HCT116 (cell line): ENCODE results near the gene SLFN12. TPM values are rescaled to one million over a fixed set of nuclear protein-coding genes. Genes with fewer than 3 reads are reported as not detected.

Experiments
- ATAC-seq: fragments of 200-7000 bp; cut with Tn5 transposase; 2 replicates; pipeline ENCODE4 v1.9.1; 2020; ENCODE audit warnings: mild to moderate bottlenecking, moderate library complexity
- BruUV-seq: library from RNA; stranded (reverse); fragments of 400-500 nt; replicated peaks from 2 replicates; lab custom pipeline; 2021; lab: Mats Ljungman, UMichigan
- CTCF ChIA-PET: fragments of 300-600 bp; sonication (Branson Sonifier 250); formaldehyde crosslinking; loops from one replicate; lab custom pipeline; 2021; ENCODE audit warnings: antibody characterized with exemption; lab: Charles Lee
- POLR2A ChIA-PET: fragments of 300-600, 350-600 bp; sonication (Branson Sonifier 250); formaldehyde crosslinking; loops from one replicate; lab custom pipeline; 2021; ENCODE audit warnings: antibody characterized with exemption; lab: Charles Lee
- RAD21 ChIA-PET, 2 experiments: fragments of 300-600 bp; sonication (Branson Sonifier 250); formaldehyde crosslinking; loops; one replicate each; lab custom pipeline; 2023; ENCODE audit warnings: low total read pairs in 2 of 2; ENCODE audit not compliant: uncharacterized antibody in 2 of 2, unreplicated experiment in 2 of 2, low non-redundant PET in 1 of 2; lab: Charles Lee
- DNase-seq: peaks from one replicate; pipeline ENCODE4 v3.0.0-alpha.2; 2010; ENCODE audit warnings: low read depth, low spot score
- H2AFZ ChIP-seq: fragments of 200-600 bp; shearing (Covaris generic), sonication (generic); 2 replicates; pipeline ENCODE4 v1.6.1; 2017; ENCODE audit warnings: low read depth, mixed run types, mixed read lengths, antibody characterized with exemption, low read length; ENCODE audit not compliant: poor library complexity, severe bottlenecking
- H3K27ac ChIP-seq: 2 replicates; pipeline ENCODE4 v1.5.1; 2012; ENCODE audit warnings: low read depth, low read length
- H3K27me3 ChIP-seq: fragments of 200-600 bp; sonication (generic); 2 replicates; pipeline ENCODE4 v1.6.1; 2016; ENCODE audit warnings: mixed run types, low read length, mixed read lengths; ENCODE audit not compliant: insufficient read depth
- H3K36me3 ChIP-seq, 2 experiments: fragments of 200-500 bp in 1 of 2; fragments of 200-600 bp in 1 of 2; sonication (Bioruptor generic) in 1 of 2; sonication (generic) in 1 of 2; 2 replicates each; pipeline versions ENCODE4 v1.5.1 to v1.6.1; 2014 to 2016; ENCODE audit warnings: low read length in 2 of 2, inconsistent platforms in 1 of 2, mixed read lengths in 1 of 2, mixed run types in 1 of 2; ENCODE audit not compliant: insufficient read depth in 2 of 2, control insufficient read depth in 1 of 2
- H3K4me1 ChIP-seq, 2 experiments: fragments of 200-600 bp in 1 of 2; sonication (generic) in 1 of 2; 2 replicates each; pipeline versions ENCODE4 v1.5.1 to v1.6.1; 2012 to 2017; ENCODE audit warnings: low read length in 2 of 2, inconsistent platforms in 1 of 2, mild to moderate bottlenecking in 1 of 2, mixed read lengths in 1 of 2, mixed run types in 1 of 2, moderate library complexity in 1 of 2; ENCODE audit not compliant: insufficient read depth in 2 of 2, control insufficient read depth in 1 of 2
- H3K4me2 ChIP-seq: fragments of 200-600 bp; sonication (generic); 2 replicates; pipeline ENCODE4 v1.6.1; 2017; ENCODE audit warnings: mixed run types, low read length, mixed read lengths
- H3K4me3 ChIP-seq, 2 experiments: fragments of 200-600 bp in 1 of 2; sonication (generic) in 1 of 2; replicated peaks in 1 of 2; 2 replicates each; pipeline ENCODE4 v1.5.1; 2011 to 2016; ENCODE audit warnings: low read length in 2 of 2, control low read depth in 1 of 2, low read depth in 1 of 2, mild to moderate bottlenecking in 1 of 2, mixed read lengths in 1 of 2, mixed run types in 1 of 2
- H3K79me2 ChIP-seq: fragments of 200-600 bp; sonication (generic); 2 replicates; pipeline ENCODE4 v1.6.1; 2017; ENCODE audit warnings: mild to moderate bottlenecking, mixed run types, low read length, moderate library complexity, mixed read lengths; ENCODE audit not compliant: insufficient read depth
- H3K9ac ChIP-seq: fragments of 200-600 bp; sonication (generic); 2 replicates; pipeline ENCODE4 v1.6.1; 2016; ENCODE audit warnings: low read length, mixed read lengths
- H3K9me2 ChIP-seq: fragments of 200-600 bp; sonication (generic), shearing (Covaris generic); 2 replicates; pipeline ENCODE4 v1.6.1; 2017; ENCODE audit warnings: mixed run types, mild to moderate bottlenecking, moderate library complexity; ENCODE audit not compliant: insufficient read depth
- H3K9me3 ChIP-seq, 2 experiments: fragments of 200-500 bp in 1 of 2; fragments of 200-600 bp in 1 of 2; sonication (Bioruptor generic) in 1 of 2; sonication (generic) in 1 of 2; 2 replicates each; pipeline ENCODE4 v1.6.1; 2014 to 2017; ENCODE audit warnings: low read length in 2 of 2, mixed read lengths in 2 of 2, inconsistent platforms in 1 of 2, low read depth in 1 of 2, mild to moderate bottlenecking in 1 of 2, mixed run types in 1 of 2, moderate library complexity in 1 of 2; ENCODE audit not compliant: control insufficient read depth in 1 of 2, insufficient read depth in 1 of 2
- H4K20me1 ChIP-seq: fragments of 200-600 bp; sonication (generic), shearing (Covaris generic); 2 replicates; pipeline ENCODE4 v1.6.1; 2017; ENCODE audit warnings: mixed run types, mild to moderate bottlenecking, moderate library complexity; ENCODE audit not compliant: insufficient read depth
- ATF3 ChIP-seq: IDR thresholded peaks from 2 replicates; pipeline ENCODE4 v1.6.1; 2012
- CBX3 ChIP-seq: IDR thresholded peaks from 2 replicates; pipeline ENCODE4 v1.6.1; 2012; ENCODE audit warnings: low read depth
- EGR1 ChIP-seq: IDR thresholded peaks from 2 replicates; pipeline ENCODE4 v1.6.1; 2012; ENCODE audit warnings: low read depth
- ELF1 ChIP-seq: IDR thresholded peaks from 2 replicates; pipeline ENCODE4 v1.6.1; 2012; ENCODE audit warnings: low read depth, borderline replicate concordance
- EZH2 ChIP-seq: fragments of 200-600 bp; sonication (generic); IDR thresholded peaks from 2 replicates; pipeline ENCODE4 v1.6.1; 2017; ENCODE audit warnings: antibody characterized with exemption, mixed run types
- EZH2phosphoT487 ChIP-seq: fragments of 200-600 bp; IDR thresholded peaks from 2 replicates; pipeline ENCODE4 v1.6.1; 2018; ENCODE audit warnings: antibody characterized with exemption, borderline replicate concordance
- FOSL1 ChIP-seq: IDR thresholded peaks from 2 replicates; pipeline ENCODE4 v1.6.1; 2012; ENCODE audit warnings: low read depth
- JUND ChIP-seq: IDR thresholded peaks from 2 replicates; pipeline ENCODE4 v1.6.1; 2012
- POLR2A ChIP-seq: IDR thresholded peaks from 2 replicates; pipeline ENCODE4 v1.7.0; 2011; ENCODE audit warnings: borderline replicate concordance; ENCODE audit not compliant: insufficient read depth, insufficient read length; ENCODE audit errors: extremely low read depth
- POLR2AphosphoS5 ChIP-seq: IDR thresholded peaks from 2 replicates; pipeline ENCODE4 v1.6.1; 2011; ENCODE audit warnings: mild to moderate bottlenecking, low read depth, low read length, moderate library complexity
- RAD21 ChIP-seq: IDR thresholded peaks from 2 replicates; pipeline ENCODE4 v1.6.1; 2012; ENCODE audit warnings: low read depth, mild to moderate bottlenecking
- SP1 ChIP-seq: IDR thresholded peaks from 2 replicates; pipeline ENCODE4 v1.6.1; 2012; ENCODE audit warnings: low read depth
- SRF ChIP-seq: IDR thresholded peaks from 2 replicates; pipeline ENCODE4 v1.6.1; 2012; ENCODE audit warnings: low read depth
- YY1 ChIP-seq: IDR thresholded peaks from 2 replicates; pipeline ENCODE4 v1.6.1; 2011; ENCODE audit warnings: low read length, low read depth, moderate library complexity, mild to moderate bottlenecking; ENCODE audit not compliant: insufficient replicate concordance; ENCODE audit errors: extremely low read depth
- ZFX ChIP-seq: fragments of 450-650 bp; IDR thresholded peaks from 2 replicates; pipeline ENCODE4 v1.6.1; 2017
- intact Hi-C: fragments of 100-400 bp; cut with micrococcal nuclease; formaldehyde crosslinking; loops from 2 replicates; pipeline ENCODE4 v1.10.0; 2022
- total RNA-seq: library from RNA; stranded (reverse); gene quantifications from one replicate; pipeline ENCODE4 v1.2.1, GENCODE V29; 2021; ENCODE audit not compliant: unreplicated experiment

The SLFN12 gene
- total RNA-seq, 1 experiment from 2014 or later: not detected

GRCh38 chr17:35479271-35479670, 47.0 kb upstream of the SLFN12 start:
- no peaks in the 10 kb centered on the region for H3K79me2 ChIP-seq
- H3K27me3 ChIP-seq: peaks cover 64% of the 10 kb centered on the region
- H3K36me3 ChIP-seq: no peaks in the 10 kb centered on the region
- H3K4me3 ChIP-seq: no peak overlapping the region
- no peaks in the 10 kb centered on the region for H3K4me1 ChIP-seq
- RAD21 ChIA-PET: no interaction called here
- no peaks in the 10 kb centered on the region for H3K9me2 ChIP-seq
- H4K20me1 ChIP-seq: no peaks in the 10 kb centered on the region
- H3K4me2 ChIP-seq: no peak overlapping the region
- no TSS peak for BruUV-seq
- ATAC-seq (no peak), DNase-seq (no peak)
- no peak overlapping the region for H3K9ac ChIP-seq
- no peaks in the 10 kb centered on the region for H3K9me3 ChIP-seq
- POLR2A ChIA-PET: no interaction called here
- CTCF ChIA-PET: no interaction called here
- intact Hi-C loops: no loop called here
- TF ChIP-seq YY1 (no peak), JUND (no peak), ELF1 (no peak), SRF (no peak), EZH2 (no peak), POLR2AphosphoS5 (no peak), POLR2A (no peak)
- no peak overlapping the region for H3K27ac ChIP-seq
- no peak overlapping the region for H2AFZ ChIP-seq

GRCh38 chr17:35477248-35477647, 44.9 kb upstream of the SLFN12 start:
- H3K4me1 ChIP-seq: no peaks in the 10 kb centered on the region
- RAD21 ChIA-PET: no interaction called here
- CTCF ChIA-PET: no interaction called here
- H3K27me3 ChIP-seq: peaks cover 48% of the 10 kb centered on the region
- H3K4me3 ChIP-seq: no peak overlapping the region
- no peaks in the 10 kb centered on the region for H3K36me3 ChIP-seq
- TF ChIP-seq EGR1: no peak
- no peak for TF ChIP-seq ZFX
- TF ChIP-seq POLR2AphosphoS5: no peak
- no peak for TF ChIP-seq ATF3
- no peak for TF ChIP-seq JUND
- TF ChIP-seq YY1: no peak
- TF ChIP-seq CBX3: no peak
- no peak for TF ChIP-seq FOSL1
- no peak for TF ChIP-seq EZH2phosphoT487
- TF ChIP-seq SRF: no peak
- TF ChIP-seq RAD21: no peak
- TF ChIP-seq SP1: no peak
- H4K20me1 ChIP-seq: no peaks in the 10 kb centered on the region
- ATAC-seq: no peak
- H3K9me2 ChIP-seq: no peaks in the 10 kb centered on the region
- H3K4me2 ChIP-seq: no peak overlapping the region
- no peak overlapping the region for H3K27ac ChIP-seq
- POLR2A ChIA-PET: no interaction called here
- no peaks in the 10 kb centered on the region for H3K79me2 ChIP-seq
- no peak overlapping the region for H2AFZ ChIP-seq
- DNase-seq: no peak
- no peaks in the 10 kb centered on the region for H3K9me3 ChIP-seq
- H3K9ac ChIP-seq: no peak overlapping the region
- intact Hi-C loops: no loop called here
- BruUV-seq: no TSS peak
